Renal pelvis (tissue), 4 donors: ENCODE results near the gene DPH1. TPM values are rescaled to one million over a fixed set of nuclear protein-coding genes. Genes with fewer than 3 reads are reported as not detected.

Experiments used
- DNase-seq: peaks from one replicate; pipeline ENCODE4 v3.0.0-alpha.2; 2013
- polyA plus RNA-seq, 3 donors: library from polyadenylated mRNA; unstranded; fragments of 120-200 nt; gene quantifications; one replicate each; pipeline ENCODE4 v1.2.1, GENCODE V29; 2013; ENCODE audit not compliant: insufficient read length in 3 of 3

The DPH1 gene
- polyA plus RNA-seq, 3 donors: 48.4 to 59.2 (median 57.4) TPM

DNA sequence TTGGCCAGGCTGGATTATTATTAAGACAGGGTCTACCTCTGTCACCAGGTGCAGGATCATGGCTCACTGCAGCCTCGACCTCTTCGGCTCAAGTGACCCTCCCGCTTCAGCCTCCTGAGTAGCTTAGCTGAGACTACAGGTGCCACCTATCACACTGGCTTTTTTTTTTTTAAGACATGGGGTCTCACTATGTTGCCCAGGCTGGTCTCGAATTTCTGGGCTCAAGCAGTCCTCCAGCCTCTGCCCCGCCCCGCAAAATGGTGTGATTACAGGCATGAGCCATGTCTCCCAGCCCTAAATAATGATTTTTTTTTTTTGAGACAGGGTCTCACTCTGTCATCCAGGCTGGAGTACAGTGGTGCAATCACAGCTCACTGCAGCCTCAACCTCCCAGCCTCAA lies 17.6 kb downstream of the DPH1 start:
- no peak for DNase-seq

DNA sequence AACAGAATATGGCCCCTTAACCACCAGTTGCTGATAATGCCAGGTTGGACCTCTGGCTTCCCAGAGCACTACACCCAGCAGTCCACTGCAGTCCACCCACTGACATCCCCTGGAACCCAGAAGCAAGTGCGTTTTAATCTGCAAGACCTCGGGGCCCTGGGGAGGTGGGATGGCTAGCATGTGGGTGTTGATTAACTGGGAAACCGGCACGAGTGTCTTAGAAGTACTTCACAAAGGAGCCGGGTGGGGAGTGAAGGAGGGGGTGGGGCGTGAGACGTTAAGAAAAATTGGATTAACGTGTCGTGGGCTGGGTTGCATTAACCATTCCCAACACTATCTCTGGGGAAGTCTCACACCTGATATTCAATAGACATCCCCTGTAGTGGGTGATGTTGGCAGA lies 18.9 kb downstream of the DPH1 start:
- DNase-seq: no peak

DNA sequence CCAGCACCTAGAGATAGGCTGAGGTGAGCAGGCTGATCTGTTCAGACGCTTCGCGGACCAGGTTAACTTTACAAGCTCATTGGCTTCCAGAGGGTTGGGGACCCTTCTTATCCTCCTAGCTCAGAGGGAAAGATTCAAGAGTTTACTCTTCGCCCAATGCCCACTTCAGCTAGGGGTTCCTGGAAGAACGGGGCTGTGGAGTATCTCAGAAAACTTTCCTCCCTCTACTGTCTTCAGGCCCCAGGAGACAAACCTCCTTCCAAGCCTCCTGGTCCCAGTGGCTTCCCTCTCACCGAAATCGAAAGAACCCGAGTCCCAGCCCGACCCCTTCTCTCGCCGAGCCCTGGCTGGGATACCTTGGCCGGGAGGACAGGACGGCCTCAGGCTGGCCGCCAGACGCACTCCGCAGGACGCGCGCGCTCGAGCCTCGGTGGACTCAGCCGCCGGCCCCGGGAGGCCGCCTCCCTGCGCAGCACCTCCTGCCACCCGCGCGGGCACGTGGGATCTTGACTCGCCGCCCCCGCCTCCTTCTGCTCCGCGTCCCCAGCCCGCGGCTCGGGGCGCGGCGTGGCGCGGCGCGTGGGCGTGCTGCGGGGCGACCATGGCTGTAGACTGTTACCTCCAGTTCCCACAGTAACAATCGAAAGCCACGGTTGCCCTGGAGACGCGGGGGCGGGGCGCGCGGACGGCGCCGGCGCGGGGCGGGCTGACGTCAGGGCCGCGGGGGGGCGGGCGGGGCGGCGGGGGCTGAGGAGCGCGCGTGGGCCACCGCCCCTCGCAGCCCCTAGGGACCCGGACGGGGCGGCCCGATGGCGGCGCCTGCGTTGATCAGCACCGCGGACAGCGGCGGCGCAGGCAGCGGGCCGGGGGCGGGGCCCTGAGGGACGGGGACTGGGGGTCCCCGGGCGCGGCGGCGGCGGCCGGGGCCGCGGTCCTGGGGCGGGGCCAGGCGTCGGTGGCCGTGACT lies 19.7 kb downstream of the DPH1 start:
- DNase-seq: peak; percentile 81

DNA sequence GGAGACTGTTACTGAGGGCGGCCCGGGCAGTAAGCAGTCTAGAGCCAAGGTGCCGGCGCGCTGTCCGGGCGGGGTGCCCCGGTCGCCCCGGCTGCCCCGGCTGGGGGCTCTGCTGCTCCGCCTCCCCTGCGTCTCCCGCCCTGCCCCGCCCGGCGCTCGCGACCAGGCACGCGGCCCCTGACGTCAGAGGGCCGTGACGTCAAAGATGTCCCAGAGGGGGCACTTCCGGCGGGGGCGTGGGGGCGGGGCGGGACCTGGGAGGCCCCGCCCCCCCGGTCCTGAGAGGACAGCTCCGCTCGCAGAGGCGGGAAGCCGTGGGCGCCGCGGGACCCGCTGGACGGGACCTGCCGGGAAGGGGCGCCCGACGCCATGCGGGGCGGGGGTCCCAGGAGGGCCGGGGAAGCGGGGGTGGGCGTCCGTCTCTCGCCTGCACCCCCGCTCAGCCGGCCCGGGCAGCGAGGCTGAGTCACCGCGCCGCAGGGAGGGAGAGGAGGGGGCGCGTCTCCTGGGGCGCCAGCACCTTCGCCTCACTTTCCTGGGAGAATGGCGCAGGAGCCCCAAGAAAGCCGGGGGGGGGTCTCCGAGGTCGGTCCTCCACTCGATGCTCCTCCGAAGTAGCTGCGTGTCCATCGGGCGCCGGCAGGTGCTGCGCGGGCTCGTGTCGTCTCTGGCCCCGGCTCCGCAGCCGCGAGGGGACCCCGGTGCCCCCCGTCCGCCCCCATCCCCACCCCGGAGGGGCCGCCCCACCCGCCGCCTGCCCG lies 20.5 kb downstream of the DPH1 start:
- no peak for DNase-seq

GRCh38 chr17:2051061-2051932 lies 21.3 kb downstream of the DPH1 start:
- DNase-seq: no peak

- no peak for DNase-seq
Measured at GRCh38 chr17:2051933-2052559, 22.1 kb downstream of the DPH1 start.

- no peak for DNase-seq
Measured at GRCh38 chr17:2053380-2054261, 23.7 kb downstream of the DPH1 start.

- no peak for DNase-seq
Measured at GRCh38 chr17:2054262-2054511, 24.2 kb downstream of the DPH1 start.

- DNase-seq: no peak
Measured at GRCh38 chr17:2054512-2055291, 24.7 kb downstream of the DPH1 start, which contains the start of gene HIC1. Gene HIC1 (plus strand): TSS chr17:2055103. CDS start chr17:2056691, 1,588 bp downstream.

GRCh38 chr17:2055292-2056205 lies 25.6 kb downstream of the DPH1 start:
- DNase-seq: no peak

DNA sequence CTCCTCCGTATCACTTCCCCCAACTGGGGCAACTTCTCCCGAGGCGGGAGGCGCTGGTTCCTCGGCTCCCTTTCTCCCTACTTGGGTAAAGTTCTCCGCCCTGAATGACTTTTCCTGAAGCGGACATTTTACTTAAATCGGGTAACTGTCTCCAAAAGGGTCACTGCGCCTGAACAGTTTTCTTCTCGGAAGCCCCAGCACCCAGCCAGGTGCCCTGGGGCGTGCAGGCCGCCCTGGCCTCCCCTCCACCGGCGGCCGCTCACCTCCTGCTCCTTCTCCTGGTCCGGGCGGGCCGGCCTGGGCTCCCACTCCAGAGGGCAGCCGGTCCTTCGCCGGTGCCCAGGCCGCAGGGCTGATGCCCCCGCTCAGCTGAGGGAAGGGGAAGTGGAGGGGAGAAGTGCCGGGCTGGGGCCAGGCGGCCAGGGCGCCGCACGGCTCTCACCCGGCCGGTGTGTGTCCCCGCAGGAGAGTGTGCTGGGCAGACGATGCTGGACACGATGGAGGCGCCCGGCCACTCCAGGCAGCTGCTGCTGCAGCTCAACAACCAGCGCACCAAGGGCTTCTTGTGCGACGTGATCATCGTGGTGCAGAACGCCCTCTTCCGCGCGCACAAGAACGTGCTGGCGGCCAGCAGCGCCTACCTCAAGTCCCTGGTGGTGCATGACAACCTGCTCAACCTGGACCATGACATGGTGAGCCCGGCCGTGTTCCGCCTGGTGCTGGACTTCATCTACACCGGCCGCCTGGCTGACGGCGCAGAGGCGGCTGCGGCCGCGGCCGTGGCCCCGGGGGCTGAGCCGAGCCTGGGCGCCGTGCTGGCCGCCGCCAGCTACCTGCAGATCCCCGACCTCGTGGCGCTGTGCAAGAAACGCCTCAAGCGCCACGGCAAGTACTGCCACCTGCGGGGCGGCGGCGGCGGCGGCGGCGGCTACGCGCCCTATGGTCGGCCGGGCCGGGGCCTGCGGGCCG lies 26.5 kb downstream of the DPH1 start:
- DNase-seq: no peak

GRCh38 chr17:2057175-2057759 lies 27.3 kb downstream of the DPH1 start:
- DNase-seq: no peak

DNA sequence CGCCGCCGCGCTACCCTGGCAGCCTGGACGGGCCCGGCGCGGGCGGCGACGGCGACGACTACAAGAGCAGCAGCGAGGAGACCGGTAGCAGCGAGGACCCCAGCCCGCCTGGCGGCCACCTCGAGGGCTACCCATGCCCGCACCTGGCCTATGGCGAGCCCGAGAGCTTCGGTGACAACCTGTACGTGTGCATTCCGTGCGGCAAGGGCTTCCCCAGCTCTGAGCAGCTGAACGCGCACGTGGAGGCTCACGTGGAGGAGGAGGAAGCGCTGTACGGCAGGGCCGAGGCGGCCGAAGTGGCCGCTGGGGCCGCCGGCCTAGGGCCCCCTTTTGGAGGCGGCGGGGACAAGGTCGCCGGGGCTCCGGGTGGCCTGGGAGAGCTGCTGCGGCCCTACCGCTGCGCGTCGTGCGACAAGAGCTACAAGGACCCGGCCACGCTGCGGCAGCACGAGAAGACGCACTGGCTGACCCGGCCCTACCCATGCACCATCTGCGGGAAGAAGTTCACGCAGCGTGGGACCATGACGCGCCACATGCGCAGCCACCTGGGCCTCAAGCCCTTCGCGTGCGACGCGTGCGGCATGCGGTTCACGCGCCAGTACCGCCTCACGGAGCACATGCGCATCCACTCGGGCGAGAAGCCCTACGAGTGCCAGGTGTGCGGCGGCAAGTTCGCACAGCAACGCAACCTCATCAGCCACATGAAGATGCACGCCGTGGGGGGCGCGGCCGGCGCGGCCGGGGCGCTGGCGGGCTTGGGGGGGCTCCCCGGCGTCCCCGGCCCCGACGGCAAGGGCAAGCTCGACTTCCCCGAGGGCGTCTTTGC lies 28.0 kb downstream of the DPH1 start:
- DNase-seq: no peak

GRCh38 chr17:2058586-2059546 lies 28.9 kb downstream of the DPH1 start:
- DNase-seq: no peak
